ENCODE measurements around the gene HCFC1R1. TPM values are rescaled to one million over a fixed set of nuclear protein-coding genes. Genes with fewer than 3 reads are reported as not detected.

The HCFC1R1 gene
- total RNA-seq, 1 experiment from 2014 or later: 61.3 TPM

- Histone ChIP-seq H3K4me2 (ENCODE audit: insufficient read depth, insufficient read length, low read length) (peak overlapping the region; percentile 51), H3K4ac (ENCODE audit: low read depth, low read length) (no peak overlapping the region), H3K79me2 (ENCODE audit: insufficient read depth, low read length) (peaks cover 4% of the 10 kb centered on the region; the same call in 1 of the 2 replicates), H2BK5ac (ENCODE audit: insufficient read length, low read length) (no peak overlapping the region), H3K27ac (ENCODE audit: insufficient read length, low read depth, low read length) (peak overlapping the region; percentile 13), H3K79me1 (ENCODE audit: insufficient read depth, low read depth, low read length, poor library complexity, severe bottlenecking) (no peaks in the 10 kb centered on the region), H3K23ac (ENCODE audit: insufficient read length, low read depth, low read length) (no peak overlapping the region), H2BK12ac (ENCODE audit: insufficient read length, low read depth, low read length) (peak overlapping the region; percentile 29), H2AK5ac (ENCODE audit: insufficient read length, low read length) (no peak overlapping the region), H4K20me1 (ENCODE audit: control insufficient read depth, insufficient read depth, insufficient read length) (no peaks in the 10 kb centered on the region), H3K9me3 (ENCODE audit: control insufficient read depth, low read depth, low read length) (no peaks in the 10 kb centered on the region), H3K9ac (ENCODE audit: extremely low read depth, insufficient read length, low read length) (peak overlapping the region; percentile 61), H2BK120ac (ENCODE audit: low read depth, low read length, poor library complexity, severe bottlenecking) (no peak overlapping the region), H2BK15ac (ENCODE audit: low read depth, low read length) (no peak overlapping the region), H4K5ac (ENCODE audit: insufficient read length, low read depth, low read length) (no peak overlapping the region), H3T11ph (ENCODE audit: low read length) (no peak overlapping the region), H3K56ac (ENCODE audit: insufficient read length, low read depth, low read length) (no peak overlapping the region), H3K18ac (ENCODE audit: insufficient read length, low read depth, low read length) (peak overlapping the region; percentile 16), H3K14ac (ENCODE audit: insufficient read depth, low read length) (peak overlapping the region; percentile 33; the same call in 1 of the 2 replicates), H3K27me3 (ENCODE audit: insufficient read depth, low read length) (no peaks in the 10 kb centered on the region), H3K4me1 (ENCODE audit: insufficient read depth, low read length) (peaks cover 2% of the 10 kb centered on the region; the same call in 1 of the 2 replicates), H3K23me2 (ENCODE audit: insufficient read length, low read depth, low read length, poor library complexity, severe bottlenecking) (peaks cover 33% of the 10 kb centered on the region), H2AFZ (ENCODE audit: low read length) (no peak overlapping the region), H2BK20ac (ENCODE audit: low read depth, low read length, poor library complexity, severe bottlenecking) (no peak overlapping the region), H4K91ac (ENCODE audit: insufficient read length, low read depth, low read length) (no peak overlapping the region), H4K8ac (replicated peaks; ENCODE audit: insufficient read length, low read depth, low read length) (no peak overlapping the region)
- peak; percentile 80 for DNase-seq
- no CpG with 5 or more reads among the region's 25 CpGs for WGBS (ENCODE audit: extremely low coverage, insufficient read length, low lambda C conversion rate)
- H3K27me3 Mint-ChIP-seq (ENCODE audit: low read depth): peaks cover 7% of the 10 kb centered on the region
- H3K4me3 Mint-ChIP-seq: peak overlapping the region; percentile 93 to 96
- H3K9me3 Mint-ChIP-seq: no peaks in the 10 kb centered on the region; a peak in 2 of 5 replicates
- peak; percentile 67 for TF ChIP-seq CTCF (conservative IDR thresholded peaks at IDR 0.05)
- peaks cover 24 to 53% of the 10 kb centered on the region in 2 experiments for H3K4me1 Mint-ChIP-seq
- H3K36me3 Mint-ChIP-seq (ENCODE audit: insufficient read depth in 1 of 3, low read depth in 3 of 3): peaks cover 15 to 40% (median 28%) of the 10 kb centered on the region in 3 experiments
- peak overlapping the region; percentile 98 to 100 (median 99) for H3K27ac Mint-ChIP-seq
These were observed 2.1 kb downstream of the HCFC1R1 start for GRCh38 chr16:3021449-3022207.

All from H9 (cell line).